DLD1 (cell line): ENCODE data around the gene N4BP2.

Experiments used
- in situ Hi-C: cut with HindIII; loops from 2 replicates; pipeline ENCODE4 v1.10.0; 2017; ENCODE audit warnings: low sequenced_read_pairs

Gene N4BP2

GRCh38 chr4:40149960-40150385, 93.3 kb downstream of the N4BP2 start:
- in situ Hi-C loops, result no loop called here

- in situ Hi-C loops, result no loop called here
Measured at GRCh38 chr4:40150932-40151331, 94.3 kb downstream of the N4BP2 start.

GRCh38 chr4:40152637-40153036, 96.0 kb downstream of the N4BP2 start:
- in situ Hi-C loops, result no loop called here

GRCh38 chr4:40157436-40157835, 100.8 kb downstream of the N4BP2 start:
- in situ Hi-C loops, result no loop called here

- in situ Hi-C loops, result no loop called here
Measured at GRCh38 chr4:40160258-40160657, 103.6 kb downstream of the N4BP2 start.

GRCh38 chr4:40164459-40164858, 107.8 kb downstream of the N4BP2 start:
- in situ Hi-C loops, result no loop called here

- in situ Hi-C loops, result no loop called here
Measured at GRCh38 chr4:40165916-40166315, 109.3 kb downstream of the N4BP2 start.

- in situ Hi-C loops, result no loop called here
Measured at GRCh38 chr4:40168070-40168469, 111.4 kb downstream of the N4BP2 start.

GRCh38 chr4:40170588-40170987, 113.9 kb downstream of the N4BP2 start:
- in situ Hi-C loops, result no loop called here

GRCh38 chr4:40173470-40173875, 116.8 kb downstream of the N4BP2 start:
- in situ Hi-C loops, result no loop called here

GRCh38 chr4:40176602-40177001, 120.0 kb downstream of the N4BP2 start:
- in situ Hi-C loops, result no loop called here

GRCh38 chr4:40177591-40177990, 120.9 kb downstream of the N4BP2 start:
- in situ Hi-C loops, result no loop called here

GRCh38 chr4:40178672-40179071, 122.0 kb downstream of the N4BP2 start:
- in situ Hi-C loops, result no loop called here

GRCh38 chr4:40179360-40179759, 122.7 kb downstream of the N4BP2 start:
- in situ Hi-C loops, result no loop called here

- in situ Hi-C loops, result no loop called here
Measured at GRCh38 chr4:40180356-40180755, 123.7 kb downstream of the N4BP2 start.

GRCh38 chr4:40182001-40182400, 125.4 kb downstream of the N4BP2 start:
- in situ Hi-C loops, result no loop called here

GRCh38 chr4:40182954-40183353, 126.3 kb downstream of the N4BP2 start:
- in situ Hi-C loops, result no loop called here

GRCh38 chr4:40183615-40184411, 127.2 kb downstream of the N4BP2 start:
- in situ Hi-C loops, result no loop called here

GRCh38 chr4:40185830-40186664, 129.4 kb downstream of the N4BP2 start:
- in situ Hi-C loops, result no loop called here

GRCh38 chr4:40186665-40187014, 130.0 kb downstream of the N4BP2 start:
- in situ Hi-C loops, result no loop called here

- in situ Hi-C loops, result no loop called here
Measured at GRCh38 chr4:40187386-40187906, 130.8 kb downstream of the N4BP2 start.

- in situ Hi-C loops, result no loop called here
Measured at GRCh38 chr4:40190019-40190418, 133.4 kb downstream of the N4BP2 start.
